Measurements from ENCODE around the gene TRPM2.

Gene TRPM2

DNA sequence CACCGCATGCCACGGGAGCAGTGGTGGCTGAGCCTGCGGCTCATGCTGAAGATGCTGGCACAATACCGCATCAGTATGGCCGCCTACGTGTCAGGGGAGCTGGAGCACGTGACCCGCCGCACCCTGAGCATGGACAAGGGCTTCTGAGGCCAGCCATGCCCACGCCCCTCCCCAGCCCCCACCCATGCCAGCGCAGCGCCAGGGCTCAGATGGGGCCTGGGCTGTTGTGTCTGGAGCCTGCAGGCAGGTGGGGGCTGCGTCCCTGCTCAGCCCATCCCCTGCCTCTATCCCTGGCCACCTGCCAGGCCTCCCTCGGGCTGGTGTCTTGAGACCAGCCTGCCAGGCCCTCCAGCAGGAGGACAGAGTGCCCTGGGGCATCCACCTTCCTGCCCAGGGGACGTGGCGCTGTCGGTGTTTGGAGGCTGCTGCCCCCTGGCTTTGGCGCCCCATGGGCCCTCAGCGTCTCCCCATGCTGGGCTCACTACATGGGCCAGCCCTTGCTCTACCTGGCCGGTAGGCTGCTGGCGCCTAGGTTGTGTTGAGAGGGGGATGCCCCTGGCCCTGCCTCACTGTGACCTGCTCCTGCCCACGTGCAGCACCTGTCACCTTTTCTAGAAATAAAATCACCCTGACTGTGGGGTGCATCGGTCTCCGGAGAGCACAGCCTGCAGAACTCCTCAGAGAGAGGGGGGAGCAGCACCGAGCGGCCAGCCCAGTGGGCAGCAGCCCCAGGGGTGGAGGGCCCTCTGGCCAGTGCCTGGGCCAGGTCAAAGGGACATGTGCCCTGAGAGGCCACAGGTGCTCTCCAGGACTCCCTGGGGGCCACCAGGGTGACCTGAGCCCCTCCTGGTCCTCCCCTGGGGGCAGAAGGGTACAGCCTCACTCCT is 26.5 kb upstream of the TRPM2 start:
- Mint-ChIP-seq H3K36me3 (ENCODE audit: low read depth) (peaks cover 3% of the 10 kb centered on the region), H3K27me3 (ENCODE audit: low read depth) (no peaks in the 10 kb centered on the region), H3K27ac (no peak overlapping the region), H3K9me3 (no peaks in the 10 kb centered on the region), H3K4me1 (ENCODE audit: low read depth) (no peaks in the 10 kb centered on the region), H3K4me3 (no peak overlapping the region)

DNA sequence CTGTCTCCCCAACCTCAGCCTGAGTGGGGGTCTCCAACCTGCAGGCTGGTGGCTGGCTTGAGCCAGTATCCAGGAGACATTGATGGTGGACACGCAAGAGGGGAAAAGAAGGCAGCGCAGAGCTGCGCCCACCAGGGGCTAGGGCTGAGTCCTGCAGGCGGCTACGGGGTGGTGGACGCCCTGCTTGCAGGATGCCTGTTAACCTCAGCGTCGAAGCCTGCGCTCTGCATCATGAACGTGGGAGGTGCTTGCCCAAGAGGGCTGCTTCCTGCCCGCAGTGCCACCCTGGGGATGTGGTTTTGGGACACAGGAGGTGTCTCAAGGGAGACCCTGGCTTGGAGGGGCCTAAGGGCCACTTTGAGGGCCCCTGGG is 25.8 kb upstream of the TRPM2 start:
- H3K4me3 Mint-ChIP-seq, result no peak overlapping the region
- no peaks in the 10 kb centered on the region for H3K9me3 Mint-ChIP-seq
- H3K4me1 Mint-ChIP-seq (ENCODE audit: low read depth), result no peaks in the 10 kb centered on the region
- H3K36me3 Mint-ChIP-seq (ENCODE audit: low read depth), result peaks cover 3% of the 10 kb centered on the region
- no peaks in the 10 kb centered on the region for H3K27me3 Mint-ChIP-seq (ENCODE audit: low read depth)
- no peak overlapping the region for H3K27ac Mint-ChIP-seq

DNA sequence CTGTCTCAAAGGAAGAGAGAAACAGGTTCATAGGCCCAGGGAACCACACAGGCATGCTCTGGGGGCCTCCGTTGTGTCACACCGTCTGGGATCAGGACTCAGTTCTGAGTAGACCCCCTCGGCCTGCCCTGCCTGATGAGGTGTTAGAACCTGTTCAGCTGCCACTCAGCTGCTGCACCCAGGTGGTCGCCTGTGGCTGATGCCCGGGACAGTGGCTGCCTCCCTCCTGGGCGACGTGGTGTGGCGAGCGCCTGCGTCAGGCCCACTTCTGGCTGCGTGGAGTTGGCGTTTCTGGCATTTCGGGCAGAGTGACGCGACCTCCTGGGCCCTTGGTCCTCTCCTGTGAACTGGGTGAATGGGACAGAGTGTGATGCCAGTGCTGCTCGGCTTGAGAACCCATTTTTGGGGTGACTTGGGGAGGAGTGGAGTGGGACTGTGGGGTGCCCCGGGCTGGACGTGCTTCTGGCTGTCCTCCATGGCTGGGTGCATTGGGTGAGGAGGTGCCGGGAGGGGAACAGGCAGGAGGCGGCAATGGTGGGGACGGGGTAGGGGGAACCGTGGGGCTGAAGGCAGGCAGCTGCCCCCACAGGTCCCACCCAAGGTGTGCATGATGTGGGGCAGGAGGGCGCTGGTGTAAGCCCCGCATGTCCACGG is 25.1 kb upstream of the TRPM2 start:
- no peak overlapping the region for H3K27ac Mint-ChIP-seq
- H3K9me3 Mint-ChIP-seq, result no peaks in the 10 kb centered on the region
- no peaks in the 10 kb centered on the region for H3K4me1 Mint-ChIP-seq (ENCODE audit: low read depth)
- H3K27me3 Mint-ChIP-seq (ENCODE audit: low read depth), result no peaks in the 10 kb centered on the region
- H3K4me3 Mint-ChIP-seq, result no peak overlapping the region
- H3K36me3 Mint-ChIP-seq (ENCODE audit: low read depth), result no peaks in the 10 kb centered on the region

- Mint-ChIP-seq H3K27ac (no peak overlapping the region), H3K27me3 (ENCODE audit: low read depth) (no peaks in the 10 kb centered on the region), H3K9me3 (no peaks in the 10 kb centered on the region), H3K4me3 (no peak overlapping the region), H3K4me1 (ENCODE audit: low read depth) (no peaks in the 10 kb centered on the region), H3K36me3 (ENCODE audit: low read depth) (no peaks in the 10 kb centered on the region)
Measured at GRCh38 chr21:44329086-44329889, 24.1 kb upstream of the TRPM2 start.

- no peaks in the 10 kb centered on the region for H3K27me3 Mint-ChIP-seq (ENCODE audit: low read depth)
- H3K36me3 Mint-ChIP-seq (ENCODE audit: low read depth), result no peaks in the 10 kb centered on the region
- no peak overlapping the region for H3K27ac Mint-ChIP-seq
- H3K4me1 Mint-ChIP-seq (ENCODE audit: low read depth), result no peaks in the 10 kb centered on the region
- H3K9me3 Mint-ChIP-seq, result no peaks in the 10 kb centered on the region
- no peak overlapping the region for H3K4me3 Mint-ChIP-seq
Measured at GRCh38 chr21:44329971-44330681, 23.3 kb upstream of the TRPM2 start.

- no peaks in the 10 kb centered on the region for H3K4me1 Mint-ChIP-seq (ENCODE audit: low read depth)
- no peak overlapping the region for H3K27ac Mint-ChIP-seq
- no peaks in the 10 kb centered on the region for H3K36me3 Mint-ChIP-seq (ENCODE audit: low read depth)
- no peak overlapping the region for H3K4me3 Mint-ChIP-seq
- H3K27me3 Mint-ChIP-seq (ENCODE audit: low read depth), result no peaks in the 10 kb centered on the region
- H3K9me3 Mint-ChIP-seq, result no peaks in the 10 kb centered on the region
Measured at GRCh38 chr21:44330698-44331097, 22.7 kb upstream of the TRPM2 start.

DNA sequence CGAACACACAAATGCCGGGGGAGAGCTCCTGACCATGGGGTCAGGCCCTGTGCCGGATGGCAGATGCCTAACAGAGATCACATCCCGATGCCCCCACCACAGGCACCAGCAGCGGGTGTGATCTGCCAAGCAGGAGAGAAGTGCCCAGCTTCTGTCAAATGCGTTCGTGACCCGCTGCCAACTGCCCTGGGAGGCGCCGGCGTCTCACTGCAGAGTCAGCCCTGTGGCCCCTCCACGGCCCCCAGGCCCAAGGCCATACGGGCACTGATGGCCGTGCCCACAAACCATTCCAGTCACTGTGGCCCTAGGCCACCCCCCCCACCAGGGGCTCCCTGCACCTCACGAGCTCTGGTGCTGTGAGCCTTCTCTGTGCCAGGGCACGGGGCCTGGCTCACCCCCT is 22.2 kb upstream of the TRPM2 start:
- Mint-ChIP-seq H3K4me1 (ENCODE audit: low read depth) (no peaks in the 10 kb centered on the region), H3K4me3 (no peak overlapping the region), H3K36me3 (ENCODE audit: low read depth) (no peaks in the 10 kb centered on the region), H3K9me3 (no peaks in the 10 kb centered on the region), H3K27me3 (ENCODE audit: low read depth) (no peaks in the 10 kb centered on the region), H3K27ac (no peak overlapping the region)

GRCh38 chr21:44331650-44332307 is 21.6 kb upstream of the TRPM2 start:
- no peaks in the 10 kb centered on the region for H3K36me3 Mint-ChIP-seq (ENCODE audit: low read depth)
- H3K27ac Mint-ChIP-seq, result no peak overlapping the region
- H3K4me3 Mint-ChIP-seq, result no peak overlapping the region
- H3K27me3 Mint-ChIP-seq (ENCODE audit: low read depth), result no peaks in the 10 kb centered on the region
- no peaks in the 10 kb centered on the region for H3K4me1 Mint-ChIP-seq (ENCODE audit: low read depth)
- no peaks in the 10 kb centered on the region for H3K9me3 Mint-ChIP-seq

GRCh38 chr21:44332383-44332782 is 21.0 kb upstream of the TRPM2 start:
- peaks cover under 1% of the 10 kb centered on the region for H3K36me3 Mint-ChIP-seq (ENCODE audit: low read depth)
- no peaks in the 10 kb centered on the region for H3K9me3 Mint-ChIP-seq
- H3K27ac Mint-ChIP-seq, result no peak overlapping the region
- no peaks in the 10 kb centered on the region for H3K27me3 Mint-ChIP-seq (ENCODE audit: low read depth)
- H3K4me1 Mint-ChIP-seq (ENCODE audit: low read depth), result no peaks in the 10 kb centered on the region
- no peak overlapping the region for H3K4me3 Mint-ChIP-seq

DNA sequence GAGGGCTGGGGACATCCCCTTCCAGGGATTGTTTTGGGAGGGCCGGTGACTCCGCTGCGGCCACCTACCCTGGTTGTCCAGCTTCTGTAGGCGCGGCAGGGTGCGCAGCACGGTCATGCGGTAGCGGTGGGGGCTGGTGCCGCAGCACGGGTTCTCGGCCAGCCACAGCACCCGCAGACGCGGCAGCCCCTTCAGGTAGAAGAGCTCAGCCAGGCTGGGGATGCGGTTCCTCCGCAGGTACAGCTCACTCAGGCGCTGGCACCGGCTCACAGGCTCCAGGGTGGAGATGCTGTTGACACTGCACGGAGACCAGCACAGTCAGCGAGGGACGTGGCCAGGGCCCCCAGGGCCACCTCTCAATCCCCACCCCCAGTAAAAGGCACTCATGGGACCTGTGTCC is 20.5 kb upstream of the TRPM2 start:
- no peaks in the 10 kb centered on the region for H3K27me3 Mint-ChIP-seq (ENCODE audit: low read depth)
- H3K9me3 Mint-ChIP-seq, result no peaks in the 10 kb centered on the region
- peaks cover 3% of the 10 kb centered on the region for H3K4me1 Mint-ChIP-seq (ENCODE audit: low read depth)
- H3K27ac Mint-ChIP-seq, result no peak overlapping the region
- H3K36me3 Mint-ChIP-seq (ENCODE audit: low read depth), result peaks cover 2% of the 10 kb centered on the region
- no peak overlapping the region for H3K4me3 Mint-ChIP-seq

GRCh38 chr21:44333509-44334328 is 19.7 kb upstream of the TRPM2 start:
- Mint-ChIP-seq H3K4me1 (ENCODE audit: low read depth) (peaks cover 3% of the 10 kb centered on the region), H3K4me3 (no peak overlapping the region), H3K36me3 (ENCODE audit: low read depth) (peaks cover 2% of the 10 kb centered on the region), H3K27me3 (ENCODE audit: low read depth) (no peaks in the 10 kb centered on the region), H3K9me3 (no peaks in the 10 kb centered on the region), H3K27ac (no peak overlapping the region)

GRCh38 chr21:44334329-44335030 is 18.9 kb upstream of the TRPM2 start:
- Mint-ChIP-seq H3K27me3 (ENCODE audit: low read depth) (no peaks in the 10 kb centered on the region), H3K4me1 (ENCODE audit: low read depth) (peaks cover 5% of the 10 kb centered on the region), H3K4me3 (no peak overlapping the region), H3K27ac (no peak overlapping the region), H3K36me3 (ENCODE audit: low read depth) (peaks cover 2% of the 10 kb centered on the region), H3K9me3 (no peaks in the 10 kb centered on the region)

All from T-helper 1 cell treated with Interleukin-12 subunit alpha and Interleukin-12 subunit beta and Interleukin-4 antibody, amounts not matched to agents 30 μg/mL and 1 μg/mL, for 36 hours (primary cell).